Astrocyte of the spinal cord (primary cell): Measurements from ENCODE around the gene SH3BP4.

ENCODE experiments used
- DNase-seq: peaks from one replicate; pipeline ENCODE4 v3.0.0; 2011; ENCODE audit warnings: low read depth, low spot score
- H3K4me3 ChIP-seq: 2 replicates; pipeline ENCODE4 v1.5.1; 2011; ENCODE audit warnings: low read depth, mild to moderate bottlenecking, low read length, moderate library complexity
- CTCF ChIP-seq: IDR thresholded peaks from 2 replicates; pipeline ENCODE4 v1.5.1; 2012; ENCODE audit warnings: low read depth, mild to moderate bottlenecking, low read length, inconsistent platforms
- in situ Hi-C: cut with HindIII; loops from 2 replicates; pipeline ENCODE4 v1.10.0; 2017; ENCODE audit warnings: low sequenced_read_pairs

SH3BP4 gene

GRCh38 chr2:234996069-234996940 lies 44.5 kb downstream of the SH3BP4 start:
- peak; percentile 40 for TF ChIP-seq CTCF
- peak; percentile 92 for DNase-seq
- in situ Hi-C loops = no loop called here
- no peak overlapping the region for H3K4me3 ChIP-seq

- in situ Hi-C loops = no loop called here
- TF ChIP-seq CTCF = no peak
- DNase-seq = no peak
- H3K4me3 ChIP-seq = no peak overlapping the region
Measured at GRCh38 chr2:234996941-234997270, 45.1 kb downstream of the SH3BP4 start.

- no peak overlapping the region for H3K4me3 ChIP-seq
- in situ Hi-C loops = no loop called here
Measured at GRCh38 chr2:234997389-234997788, 45.6 kb downstream of the SH3BP4 start.

GRCh38 chr2:234998404-234999211 lies 46.8 kb downstream of the SH3BP4 start:
- DNase-seq = no peak
- in situ Hi-C loops = no loop called here
- no peak overlapping the region for H3K4me3 ChIP-seq
- TF ChIP-seq CTCF = no peak

More at GRCh38 chr2:234997389-234997788, 45.6 kb downstream of the SH3BP4 start:
- TF ChIP-seq CTCF = no peak
- DNase-seq = no peak

GRCh38 chr2:234999740-235000425 lies 48.1 kb downstream of the SH3BP4 start:
- no peak for TF ChIP-seq CTCF
- in situ Hi-C loops = no loop called here
- DNase-seq = no peak
- H3K4me3 ChIP-seq = no peak overlapping the region

- in situ Hi-C loops = no loop called here
- DNase-seq = no peak
- H3K4me3 ChIP-seq = no peak overlapping the region
- no peak for TF ChIP-seq CTCF
Measured at GRCh38 chr2:235000426-235001236, 48.8 kb downstream of the SH3BP4 start.
